ENCODE measurements around the gene DUSP19.
"Not testable (repeated sequence)": the region's sequence is repeated elsewhere in the genome, so short reads cannot be mapped to it uniquely, and the experiment has no call there.

DNA sequence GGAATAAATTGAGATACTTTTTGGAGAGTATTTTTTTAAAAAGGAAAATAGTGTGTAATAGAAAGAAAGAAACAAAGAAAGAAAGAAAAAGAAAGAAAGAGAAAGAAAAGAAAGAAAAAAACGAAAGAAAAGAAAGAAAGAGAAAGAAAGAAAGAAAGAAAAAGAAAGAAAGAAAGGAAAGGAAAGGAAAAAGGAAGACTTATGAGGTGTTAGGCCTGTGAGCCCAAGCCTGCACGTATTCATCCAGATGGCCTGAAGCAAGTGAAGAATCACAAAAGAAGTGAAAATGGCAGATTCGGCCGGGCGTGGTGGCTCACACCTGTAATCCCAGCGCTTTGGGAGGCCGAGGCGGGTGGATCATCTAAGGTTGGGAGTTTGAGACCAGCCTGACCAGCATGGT, 35.0 kb upstream of the DUSP19 start:
- TF ChIP-seq CTCF (IDR thresholded peaks at IDR 0.05; ENCODE audit: poor library complexity); EZH2 (IDR thresholded peaks at IDR 0.05; ENCODE audit: borderline replicate concordance); EZH2phosphoT487 (IDR thresholded peaks at IDR 0.05; ENCODE audit: low read depth, severe bottlenecking, unreplicated experiment): not testable (repeated sequence)

Measured in hepatocyte (in vitro differentiated cells).